GM23248 (cell line): ENCODE measurements around the gene METTL9.
"Not testable (repeated sequence)": the region's sequence is repeated elsewhere in the genome, so short reads cannot be mapped to it uniquely, and the experiment has no call there.

Source experiments
- EZH2 ChIP-seq: fragments of 200-600 bp; sonication (generic); IDR thresholded peaks from 2 replicates; pipeline ENCODE4 v1.6.1; 2018; ENCODE audit warnings: antibody characterized with exemption, mild to moderate bottlenecking; ENCODE audit not compliant: insufficient read depth, poor library complexity, severe bottlenecking
- EZH2phosphoT487 ChIP-seq: fragments of 200-600 bp; sonication (generic); IDR thresholded peaks from 2 replicates; pipeline ENCODE4 v1.6.1; 2018; ENCODE audit warnings: antibody characterized with exemption, moderate library complexity, mild to moderate bottlenecking, low read depth; ENCODE audit not compliant: insufficient read depth

- not testable (repeated sequence) for TF ChIP-seq EZH2, EZH2phosphoT487
These were observed 43.8 kb upstream of the METTL9 start for GRCh38 chr16:21555621-21556020.
